Ovary (tissue), 3 donors: ENCODE results near the gene ATP8B1.

ENCODE experiments used
- CTCF ChIP-seq, 3 donors: fragments of 450-650 bp in 2 of 3; fragments of 200-600 bp in 1 of 3; IDR thresholded peaks; one replicate each; pipeline versions ENCODE4 v1.5.1 to v1.8.0; 2016 to 2022; ENCODE audit warnings: antibody characterized with exemption in 3 of 3, mild to moderate bottlenecking in 1 of 3
- POLR2A ChIP-seq: fragments of 450-650 bp; IDR thresholded peaks from one replicate; pipeline ENCODE4 v1.6.1; 2017; ENCODE audit warnings: antibody characterized with exemption, mild to moderate bottlenecking, moderate library complexity
- donor health status: DM: no; HTN: no; CAD: no.

GRCh38 chr18:57691363-57691762 lies 111.8 kb downstream of the ATP8B1 start:
- TF ChIP-seq CTCF (IDR thresholded peaks at IDR 0.05) = no peak
- TF ChIP-seq POLR2A = no peak
